SK-N-SH (cell line): ENCODE data around the gene KRTAP9-1.

Source experiments
- CTCF ChIP-seq: fragments of 200-600 bp; sonication (generic); IDR thresholded peaks from 2 replicates; pipeline ENCODE4 v1.6.1; 2017; ENCODE audit warnings: antibody characterized with exemption, mild to moderate bottlenecking, moderate library complexity
- ELF1 ChIP-seq: IDR thresholded peaks from 2 replicates; pipeline ENCODE4 v1.4.0; 2012
- EZH2phosphoT487 ChIP-seq: fragments of 200-600 bp; sonication (generic); IDR thresholded peaks from 2 replicates; pipeline ENCODE4 v1.6.1; 2017; ENCODE audit warnings: low read depth, mixed run types, mild to moderate bottlenecking, antibody characterized with exemption, moderate library complexity, borderline replicate concordance
- FOXJ3 ChIP-seq: sonication (generic); formaldehyde crosslinking; IDR thresholded peaks from 2 replicates; pipeline ENCODE4 v1.5.1; 2020; ENCODE audit warnings: mild to moderate bottlenecking, missing genetic modification reagents
- MAX ChIP-seq: IDR thresholded peaks from 2 replicates; pipeline ENCODE4 v1.4.0; 2012; ENCODE audit warnings: low read depth
- PBX3 ChIP-seq: IDR thresholded peaks from 2 replicates; pipeline ENCODE4; 2012
- POLR2AphosphoS5 ChIP-seq: IDR thresholded peaks from 2 replicates; pipeline ENCODE4 v1.6.1; 2012; ENCODE audit warnings: low read depth, low read length
- REST ChIP-seq: IDR thresholded peaks from 2 replicates; pipeline ENCODE4 v1.6.1; 2012; ENCODE audit warnings: mild to moderate bottlenecking, low read depth, low read length, moderate library complexity
- RFX5 ChIP-seq: IDR thresholded peaks from 2 replicates; pipeline ENCODE4 v1.6.1; 2012; ENCODE audit warnings: mild to moderate bottlenecking, improper control_type of control experiment, low read length
- SIN3A ChIP-seq: IDR thresholded peaks from 2 replicates; pipeline ENCODE4 v1.6.1; 2012; ENCODE audit warnings: low read depth, mild to moderate bottlenecking, low read length, moderate library complexity, borderline replicate concordance
- SMC3 ChIP-seq: IDR thresholded peaks from 2 replicates; pipeline ENCODE4 v1.6.1; 2012; ENCODE audit warnings: low read depth, low read length, improper control_type of control experiment
- TAF1 ChIP-seq: IDR thresholded peaks from 2 replicates; pipeline ENCODE4 v1.6.1; 2012; ENCODE audit warnings: low read depth, mild to moderate bottlenecking, low read length, moderate library complexity, borderline replicate concordance
- YY1 ChIP-seq: IDR thresholded peaks from 2 replicates; pipeline ENCODE4 v1.4.0; 2012; ENCODE audit warnings: low read depth, mild to moderate bottlenecking
- ZBTB33 ChIP-seq: IDR thresholded peaks from 2 replicates; pipeline ENCODE4 v1.4.0; 2012; ENCODE audit warnings: low read depth, borderline replicate concordance

- TF ChIP-seq CTCF (no peak), RFX5 (no peak), SMC3 (no peak), ZBTB33 (no peak), SIN3A (no peak), FOXJ3 (CRISPR knock-in tag) (no peak), REST (no peak), POLR2AphosphoS5 (no peak), YY1 (no peak), TAF1 (no peak), MAX (no peak), PBX3 (no peak), ELF1 (no peak), EZH2phosphoT487 (no peak)
These were observed 39.7 kb upstream of the KRTAP9-1 start for GRCh38 chr17:41150026-41150425.
